Bronchial epithelial cell (primary cell): ENCODE results near the gene FGD4. TPM values are rescaled to one million over a fixed set of nuclear protein-coding genes. Genes with fewer than 3 reads are reported as not detected.

ENCODE experiments used
- DNase-seq: peaks from one replicate; pipeline ENCODE4 v3.0.0-alpha.2; 2010; ENCODE audit warnings: low read depth
- FAIRE-seq: peaks from 2 replicates; lab custom pipeline; 2011; peaks lifted over from hg19 to GRCh38; lab: Jason Lieb, UNC
- H3K27me3 ChIP-seq: 2 replicates; pipeline ENCODE4 v1.5.1; 2011; ENCODE audit warnings: low read length; ENCODE audit not compliant: control insufficient read depth, insufficient read depth
- H3K36me3 ChIP-seq: 2 replicates; pipeline ENCODE4 v1.5.1; 2011; ENCODE audit warnings: low read length; ENCODE audit not compliant: control insufficient read depth, insufficient read depth
- H3K4me3 ChIP-seq: 2 replicates; pipeline ENCODE4 v1.5.1; 2011; ENCODE audit warnings: mild to moderate bottlenecking, low read depth, low read length, control low read depth
- CTCF ChIP-seq: IDR thresholded peaks from 2 replicates; pipeline ENCODE4 v1.5.1; 2011; ENCODE audit warnings: mild to moderate bottlenecking, moderate library complexity, low read length, control low read depth, inconsistent platforms; ENCODE audit not compliant: insufficient read depth, severe bottlenecking
- total RNA-seq: library from RNA; depleted of rRNA; stranded (reverse); fragments of >200 nt; gene quantifications from 2 replicates; pipeline ENCODE4 v1.2.1, GENCODE V29; 2014

FGD4 gene
- total RNA-seq, 1 donor from 2014 or later = 22.9 TPM

- TF ChIP-seq CTCF = no peak
- peak; percentile 84 for DNase-seq
- Histone ChIP-seq H3K27me3 (no peaks in the 10 kb centered on the region), H3K4me3 (no peak overlapping the region), H3K36me3 (no peaks in the 10 kb centered on the region)
- FAIRE-seq = no peak
Measured at GRCh38 chr12:32650508-32650907, 251.2 kb downstream of the FGD4 start.

GRCh38 chr12:32651151-32651955, 252.0 kb downstream of the FGD4 start:
- no peak for FAIRE-seq
- Histone ChIP-seq H3K4me3 (no peak overlapping the region), H3K27me3 (no peaks in the 10 kb centered on the region), H3K36me3 (no peaks in the 10 kb centered on the region)
- no peak for TF ChIP-seq CTCF
- DNase-seq = no peak

GRCh38 chr12:32651956-32652210, 252.5 kb downstream of the FGD4 start:
- Histone ChIP-seq H3K36me3 (no peaks in the 10 kb centered on the region), H3K27me3 (no peaks in the 10 kb centered on the region), H3K4me3 (no peak overlapping the region)
- FAIRE-seq (no peak), DNase-seq (no peak)
- no peak for TF ChIP-seq CTCF

- FAIRE-seq (no peak), DNase-seq (no peak)
- no peak for TF ChIP-seq CTCF
- Histone ChIP-seq H3K27me3 (no peaks in the 10 kb centered on the region), H3K4me3 (no peak overlapping the region), H3K36me3 (no peaks in the 10 kb centered on the region)
Measured at GRCh38 chr12:32659908-32660440, 260.6 kb downstream of the FGD4 start.

- DNase-seq (no peak), FAIRE-seq (no peak)
- no peak for TF ChIP-seq CTCF
- H3K4me3 ChIP-seq = no peak overlapping the region
- H3K27me3 ChIP-seq = no peaks in the 10 kb centered on the region
- H3K36me3 ChIP-seq = no peaks in the 10 kb centered on the region
Measured at GRCh38 chr12:32661706-32662105, 262.3 kb downstream of the FGD4 start.

- no peak for TF ChIP-seq CTCF
- Histone ChIP-seq H3K27me3 (no peaks in the 10 kb centered on the region), H3K36me3 (no peaks in the 10 kb centered on the region), H3K4me3 (no peak overlapping the region)
- DNase-seq = no peak
- FAIRE-seq = no peak
Measured at GRCh38 chr12:32662665-32663064, 263.3 kb downstream of the FGD4 start.
